GM12892 (cell line): Measurements from ENCODE around the gene ASB6.

Experiments
- DNase-seq: peaks from one replicate; pipeline ENCODE4 v3.0.0; 2011; ENCODE audit not compliant: insufficient read length
- FAIRE-seq: peaks from 2 replicates; lab custom pipeline; 2011; peaks lifted over from hg19 to GRCh38; lab: Jason Lieb, UNC
- POLR2A ChIP-seq: IDR thresholded peaks from 2 replicates; pipeline ENCODE4 v1.6.1; 2011; ENCODE audit warnings: low read depth, low read length, control low read depth
- POLR2AphosphoS5 ChIP-seq: IDR thresholded peaks from 2 replicates; pipeline ENCODE4 v1.6.1; 2011; ENCODE audit warnings: low read depth, low read length, control low read depth
- TAF1 ChIP-seq: IDR thresholded peaks from 2 replicates; pipeline ENCODE4 v1.6.1; 2011; ENCODE audit warnings: low read depth, mild to moderate bottlenecking, control low read depth, low read length, borderline replicate concordance

Gene ASB6

GRCh38 chr9:129609486-129610212, 32.3 kb downstream of the ASB6 start:
- no peak for TF ChIP-seq POLR2A
- no peak for TF ChIP-seq TAF1
- TF ChIP-seq POLR2AphosphoS5: no peak
- FAIRE-seq (no peak), DNase-seq (peak; percentile 70)

GRCh38 chr9:129608561-129609481, 33.1 kb downstream of the ASB6 start:
- DNase-seq (no peak), FAIRE-seq (no peak)
- TF ChIP-seq POLR2A (no peak), POLR2AphosphoS5 (no peak), TAF1 (no peak)

- DNase-seq (no peak), FAIRE-seq (no peak)
- TF ChIP-seq POLR2AphosphoS5 (no peak), POLR2A (no peak), TAF1 (no peak)
Measured at GRCh38 chr9:129607027-129607387, 34.9 kb downstream of the ASB6 start.

GRCh38 chr9:129606161-129607026, 35.6 kb downstream of the ASB6 start:
- TF ChIP-seq POLR2AphosphoS5: no peak
- no peak for TF ChIP-seq TAF1
- DNase-seq: no peak
- no peak for FAIRE-seq

- no peak for DNase-seq
- TF ChIP-seq POLR2AphosphoS5 (no peak), TAF1 (no peak), POLR2A (no peak)
- FAIRE-seq: no peak
Measured at GRCh38 chr9:129604766-129605163, 37.2 kb downstream of the ASB6 start.

- DNase-seq: no peak
- FAIRE-seq: no peak
- TF ChIP-seq TAF1 (no peak), POLR2A (no peak), POLR2AphosphoS5 (no peak)
Measured at GRCh38 chr9:129604056-129604765, 37.7 kb downstream of the ASB6 start.

- FAIRE-seq: no peak
- DNase-seq: no peak
- TF ChIP-seq POLR2AphosphoS5 (no peak), TAF1 (no peak), POLR2A (no peak)
Measured at GRCh38 chr9:129602598-129603415, 39.1 kb downstream of the ASB6 start.

GRCh38 chr9:129601082-129601674, 40.8 kb downstream of the ASB6 start:
- no peak for TF ChIP-seq POLR2A
- no peak for TF ChIP-seq POLR2AphosphoS5
- no peak for TF ChIP-seq TAF1
- DNase-seq: no peak
- FAIRE-seq: no peak

- TF ChIP-seq TAF1 (no peak), POLR2A (no peak), POLR2AphosphoS5 (no peak)
- FAIRE-seq: no peak
Measured at GRCh38 chr9:129598089-129598596, 43.8 kb downstream of the ASB6 start.

More at GRCh38 chr9:129598089-129598596, 43.8 kb downstream of the ASB6 start:
- no peak for DNase-seq
